ENCODE results near the gene FBXL5. TPM values are rescaled to one million over a fixed set of nuclear protein-coding genes. Genes with fewer than 3 reads are reported as not detected.

The FBXL5 gene
- total and polyA plus RNA-seq, 2 of the 13 experiments (the other 11 are each of a cell fraction or from before 2014, with no cell fraction given): 17.4 to 45.3 TPM

- TF ChIP-seq ZNF281 (CRISPR knock-in tag; IDR thresholded peaks at IDR 0.05; ENCODE audit: borderline replicate concordance): no peak
- no peak for TF ChIP-seq BRF2 (CRISPR knock-in tag; IDR thresholded peaks at IDR 0.05)
- no peaks in the 10 kb centered on the region for H3K9me3 ChIP-seq (ENCODE audit: low read length)
- H3K4me1 ChIP-seq (ENCODE audit: insufficient read depth, low read length): peaks cover 56% of the 10 kb centered on the region
- ChIA-PET POLR2A (no interaction called here), CTCF (ENCODE audit: low intra/inter-chr PET ratio, low total read pairs) (no interaction called here)
- DNase-seq (ENCODE audit: low spot score): no peak
- no peak overlapping the region for H3K9ac ChIP-seq (ENCODE audit: insufficient read depth, low read depth, low read length)
- intact Hi-C loops (cut with micrococcal nuclease; ENCODE audit: unreplicated experiment): no loop called here
- no peak overlapping the region for H3K4me3 ChIP-seq (replicated peaks in 1 of 3; ENCODE audit: insufficient read depth in 1 of 3, low read depth in 2 of 3, low read length in 3 of 3)
- H3K27ac ChIP-seq (ENCODE audit: extremely low read length, insufficient read depth, low read length): no peak overlapping the region
- no peaks in the 10 kb centered on the region for H4K20me1 ChIP-seq (ENCODE audit: insufficient read depth, low read length)
- no TSS peak for BruUV-seq (replicated peaks)
- no peaks in the 10 kb centered on the region; a peak in 1 of 5 replicates for H3K36me3 ChIP-seq (replicated peaks in 1 of 2; ENCODE audit: control insufficient read depth in 1 of 2, insufficient read depth in 2 of 2, low read length in 2 of 2)
- H2AFZ ChIP-seq (ENCODE audit: low read length): no peak overlapping the region
- H3K27me3 ChIP-seq (ENCODE audit: control insufficient read depth in 1 of 2, insufficient read depth in 2 of 2, low read length in 2 of 2): no peaks in the 10 kb centered on the region
- 97% methylated on average over 4 of the region's 4 CpGs for WGBS (ENCODE audit: low lambda C conversion rate)
- FAIRE-seq: no peak
- no peak for ATAC-seq
- in situ Hi-C loops (cut with HindIII; ENCODE audit: extremely low pct_ligation_motif_present, low pct_unique_long_range_greater_than_20kb): loop anchor here (25.0 kb wide), 1 partner anchor 663 kb away; the partner anchor contains the start of gene CPEB2
- H3K79me2 ChIP-seq (ENCODE audit: insufficient read depth, low read length): peaks cover 62% of the 10 kb centered on the region
- H3K4me2 ChIP-seq (ENCODE audit: low read depth, low read length): no peak overlapping the region
Observed at GRCh38 chr4:15674926-15675325, 19.8 kb upstream of the FBXL5 start.

- Histone ChIP-seq H3K4me3 (replicated peaks in 1 of 3; ENCODE audit: insufficient read depth in 1 of 3, low read depth in 2 of 3, low read length in 3 of 3) (no peak overlapping the region), H3K4me1 (ENCODE audit: insufficient read depth, low read length) (peaks cover 49% of the 10 kb centered on the region), H4K20me1 (ENCODE audit: insufficient read depth, low read length) (no peaks in the 10 kb centered on the region), H3K9me3 (ENCODE audit: low read length) (no peaks in the 10 kb centered on the region), H2AFZ (ENCODE audit: low read length) (no peak overlapping the region), H3K36me3 (replicated peaks in 1 of 2; ENCODE audit: control insufficient read depth in 1 of 2, insufficient read depth in 2 of 2, low read length in 2 of 2) (no peaks in the 10 kb centered on the region; a peak in 1 of 5 replicates), H3K27ac (ENCODE audit: extremely low read length, insufficient read depth, low read length) (no peak overlapping the region), H3K79me2 (ENCODE audit: insufficient read depth, low read length) (peaks cover 53% of the 10 kb centered on the region), H3K27me3 (ENCODE audit: control insufficient read depth in 1 of 2, insufficient read depth in 2 of 2, low read length in 2 of 2) (no peaks in the 10 kb centered on the region), H3K9ac (ENCODE audit: insufficient read depth, low read depth, low read length) (no peak overlapping the region), H3K4me2 (ENCODE audit: low read depth, low read length) (no peak overlapping the region)
- FAIRE-seq (no peak), ATAC-seq (no peak), DNase-seq (ENCODE audit: low spot score) (no peak)
- intact Hi-C loops (cut with micrococcal nuclease; ENCODE audit: unreplicated experiment) (no loop called here), in situ Hi-C loops (cut with HindIII; ENCODE audit: extremely low pct_ligation_motif_present, low pct_unique_long_range_greater_than_20kb) (loop anchor here (25.0 kb wide), 1 partner anchor 662 kb away; the partner anchor contains the start of gene CPEB2)
- ChIA-PET CTCF (ENCODE audit: low intra/inter-chr PET ratio, low total read pairs) (no interaction called here), POLR2A (interaction anchor here (1.0 kb wide), 1 partner anchor 18 kb away, joined by 3 read pairs; no protein-coding TSS in a partner anchor)
- 99% methylated on average over 2 of the region's 2 CpGs for WGBS (ENCODE audit: low lambda C conversion rate)
- BruUV-seq (replicated peaks): no TSS peak
- TF ChIP-seq IRF9 (CRISPR knock-in tag; IDR thresholded peaks at IDR 0.05; ENCODE audit: borderline replicate concordance): no peak
- TF ChIP-seq ZNF749 (CRISPR knock-in tag; IDR thresholded peaks at IDR 0.05; ENCODE audit: borderline replicate concordance): no peak
- TF ChIP-seq SNAPC4 (CRISPR knock-in tag; IDR thresholded peaks at IDR 0.05): no peak
- TF ChIP-seq JUN (CRISPR knock-in tag; IDR thresholded peaks at IDR 0.05): no peak
- no peak for TF ChIP-seq DNMT3B (CRISPR knock-in tag; conservative IDR thresholded peaks at IDR 0.05)
Observed at GRCh38 chr4:15674046-15674445, 18.9 kb upstream of the FBXL5 start.
